Measurements from ENCODE around the gene IMMP2L.

- TF ChIP-seq NFYB (CRISPR knock-in tag; conservative IDR thresholded peaks at IDR 0.05; ENCODE audit: low read depth) (no peak), MYBL2 (CRISPR knock-in tag; IDR thresholded peaks at IDR 0.05) (no peak), NR1H2 (CRISPR knock-in tag; IDR thresholded peaks at IDR 0.05) (no peak), SP1 (CRISPR knock-in tag; conservative IDR thresholded peaks at IDR 0.05) (no peak), HMGA2 (CRISPR knock-in tag; IDR thresholded peaks at IDR 0.05) (no peak), ZBTB21 (CRISPR knock-in tag; IDR thresholded peaks at IDR 0.05; ENCODE audit: borderline replicate concordance) (no peak), ESRRA (CRISPR knock-in tag; IDR thresholded peaks at IDR 0.05; ENCODE audit: borderline replicate concordance) (no peak), JUN (CRISPR knock-in tag; IDR thresholded peaks at IDR 0.05) (no peak), ATF2 (CRISPR knock-in tag; IDR thresholded peaks at IDR 0.05; ENCODE audit: borderline replicate concordance, low read depth) (no peak), MAX (CRISPR knock-in tag; IDR thresholded peaks at IDR 0.05) (no peak)
- TF ChIP-seq, protein P1, sequence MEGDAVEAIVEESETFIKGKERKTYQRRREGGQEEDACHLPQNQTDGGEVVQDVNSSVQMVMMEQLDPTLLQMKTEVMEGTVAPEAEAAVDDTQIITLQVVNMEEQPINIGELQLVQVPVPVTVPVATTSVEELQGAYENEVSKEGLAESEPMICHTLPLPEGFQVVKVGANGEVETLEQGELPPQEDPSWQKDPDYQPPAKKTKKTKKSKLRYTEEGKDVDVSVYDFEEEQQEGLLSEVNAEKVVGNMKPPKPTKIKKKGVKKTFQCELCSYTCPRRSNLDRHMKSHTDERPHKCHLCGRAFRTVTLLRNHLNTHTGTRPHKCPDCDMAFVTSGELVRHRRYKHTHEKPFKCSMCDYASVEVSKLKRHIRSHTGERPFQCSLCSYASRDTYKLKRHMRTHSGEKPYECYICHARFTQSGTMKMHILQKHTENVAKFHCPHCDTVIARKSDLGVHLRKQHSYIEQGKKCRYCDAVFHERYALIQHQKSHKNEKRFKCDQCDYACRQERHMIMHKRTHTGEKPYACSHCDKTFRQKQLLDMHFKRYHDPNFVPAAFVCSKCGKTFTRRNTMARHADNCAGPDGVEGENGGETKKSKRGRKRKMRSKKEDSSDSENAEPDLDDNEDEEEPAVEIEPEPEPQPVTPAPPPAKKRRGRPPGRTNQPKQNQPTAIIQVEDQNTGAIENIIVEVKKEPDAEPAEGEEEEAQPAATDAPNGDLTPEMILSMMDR (IDR thresholded peaks at IDR 0.05), result no peak
- TF ChIP-seq, protein P2, sequence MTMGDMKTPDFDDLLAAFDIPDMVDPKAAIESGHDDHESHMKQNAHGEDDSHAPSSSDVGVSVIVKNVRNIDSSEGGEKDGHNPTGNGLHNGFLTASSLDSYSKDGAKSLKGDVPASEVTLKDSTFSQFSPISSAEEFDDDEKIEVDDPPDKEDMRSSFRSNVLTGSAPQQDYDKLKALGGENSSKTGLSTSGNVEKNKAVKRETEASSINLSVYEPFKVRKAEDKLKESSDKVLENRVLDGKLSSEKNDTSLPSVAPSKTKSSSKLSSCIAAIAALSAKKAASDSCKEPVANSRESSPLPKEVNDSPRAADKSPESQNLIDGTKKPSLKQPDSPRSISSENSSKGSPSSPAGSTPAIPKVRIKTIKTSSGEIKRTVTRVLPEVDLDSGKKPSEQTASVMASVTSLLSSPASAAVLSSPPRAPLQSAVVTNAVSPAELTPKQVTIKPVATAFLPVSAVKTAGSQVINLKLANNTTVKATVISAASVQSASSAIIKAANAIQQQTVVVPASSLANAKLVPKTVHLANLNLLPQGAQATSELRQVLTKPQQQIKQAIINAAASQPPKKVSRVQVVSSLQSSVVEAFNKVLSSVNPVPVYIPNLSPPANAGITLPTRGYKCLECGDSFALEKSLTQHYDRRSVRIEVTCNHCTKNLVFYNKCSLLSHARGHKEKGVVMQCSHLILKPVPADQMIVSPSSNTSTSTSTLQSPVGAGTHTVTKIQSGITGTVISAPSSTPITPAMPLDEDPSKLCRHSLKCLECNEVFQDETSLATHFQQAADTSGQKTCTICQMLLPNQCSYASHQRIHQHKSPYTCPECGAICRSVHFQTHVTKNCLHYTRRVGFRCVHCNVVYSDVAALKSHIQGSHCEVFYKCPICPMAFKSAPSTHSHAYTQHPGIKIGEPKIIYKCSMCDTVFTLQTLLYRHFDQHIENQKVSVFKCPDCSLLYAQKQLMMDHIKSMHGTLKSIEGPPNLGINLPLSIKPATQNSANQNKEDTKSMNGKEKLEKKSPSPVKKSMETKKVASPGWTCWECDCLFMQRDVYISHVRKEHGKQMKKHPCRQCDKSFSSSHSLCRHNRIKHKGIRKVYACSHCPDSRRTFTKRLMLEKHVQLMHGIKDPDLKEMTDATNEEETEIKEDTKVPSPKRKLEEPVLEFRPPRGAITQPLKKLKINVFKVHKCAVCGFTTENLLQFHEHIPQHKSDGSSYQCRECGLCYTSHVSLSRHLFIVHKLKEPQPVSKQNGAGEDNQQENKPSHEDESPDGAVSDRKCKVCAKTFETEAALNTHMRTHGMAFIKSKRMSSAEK (CRISPR knock-in tag; IDR thresholded peaks at IDR 0.05; ENCODE audit: borderline replicate concordance), result no peak
- TF ChIP-seq, protein P3, sequence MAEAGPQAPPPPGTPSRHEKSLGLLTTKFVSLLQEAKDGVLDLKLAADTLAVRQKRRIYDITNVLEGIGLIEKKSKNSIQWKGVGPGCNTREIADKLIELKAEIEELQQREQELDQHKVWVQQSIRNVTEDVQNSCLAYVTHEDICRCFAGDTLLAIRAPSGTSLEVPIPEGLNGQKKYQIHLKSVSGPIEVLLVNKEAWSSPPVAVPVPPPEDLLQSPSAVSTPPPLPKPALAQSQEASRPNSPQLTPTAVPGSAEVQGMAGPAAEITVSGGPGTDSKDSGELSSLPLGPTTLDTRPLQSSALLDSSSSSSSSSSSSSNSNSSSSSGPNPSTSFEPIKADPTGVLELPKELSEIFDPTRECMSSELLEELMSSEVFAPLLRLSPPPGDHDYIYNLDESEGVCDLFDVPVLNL (CRISPR knock-in tag; IDR thresholded peaks at IDR 0.05; ENCODE audit: borderline replicate concordance, low read depth), result no peak
Measured at GRCh38 chr7:110988890-110989501, 573.3 kb downstream of the IMMP2L start.

All from WTC11 (cell line).